KBM-7 (cell line): ENCODE data around the gene PPP6C.
A peak's percentile ranks its signal among the peaks of the same experiment; 100 is the strongest.
"Not testable (repeated sequence)": the region's sequence is repeated elsewhere in the genome, so short reads cannot be mapped to it uniquely, and the experiment has no call there.

ENCODE experiments used
- DNase-seq: peaks from one replicate; pipeline ENCODE4 v3.0.0-alpha.2; 2015
- in situ Hi-C: fragments of 300-500 bp; cut with MboI; formaldehyde crosslinking; loops from 2 replicates; pipeline ENCODE4 v1.14.3; 2020; ENCODE audit warnings: low sequenced_read_pairs, low pct_unique_long_range_greater_than_20kb, mixed read lengths

The PPP6C gene

GRCh38 chr9:125189361-125190289 is at the start of gene PPP6C:
PPP6C (minus strand) TSS chr9:125189803; CDS start chr9:125189718, 85 bp downstream.
- in situ Hi-C loops: no loop called here
- DNase-seq: peak; percentile 98

GRCh38 chr9:125238915-125239446 is 49.4 kb upstream of the PPP6C start:
- DNase-seq: no peak
- in situ Hi-C loops: no loop called here

- DNase-seq: no peak
- in situ Hi-C loops: no loop called here
These were observed 48.7 kb upstream of the PPP6C start for GRCh38 chr9:125238127-125238914.

- DNase-seq, in situ Hi-C loops: not testable (repeated sequence)
These were observed 47.0 kb upstream of the PPP6C start for GRCh38 chr9:125236520-125237159.

- no peak for DNase-seq
- in situ Hi-C loops: no loop called here
These were observed 46.4 kb upstream of the PPP6C start for GRCh38 chr9:125235804-125236519.

GRCh38 chr9:125234099-125234498 is 44.5 kb upstream of the PPP6C start:
- in situ Hi-C loops, DNase-seq: not testable (repeated sequence)

GRCh38 chr9:125233678-125234077 is 44.1 kb upstream of the PPP6C start:
- in situ Hi-C loops: no loop called here
- no peak for DNase-seq

- in situ Hi-C loops: no loop called here
- no peak for DNase-seq
These were observed 38.2 kb upstream of the PPP6C start for GRCh38 chr9:125227761-125228160.

- DNase-seq, in situ Hi-C loops: not testable (repeated sequence)
These were observed 35.3 kb upstream of the PPP6C start for GRCh38 chr9:125224858-125225257.

GRCh38 chr9:125218621-125219020 is 29.0 kb upstream of the PPP6C start:
- in situ Hi-C loops: no loop called here
- no peak for DNase-seq

- in situ Hi-C loops: no loop called here
- no peak for DNase-seq
These were observed 24.6 kb upstream of the PPP6C start for GRCh38 chr9:125214186-125214585.

GRCh38 chr9:125204477-125204876 is 14.9 kb upstream of the PPP6C start:
- in situ Hi-C loops: no loop called here
- no peak for DNase-seq

GRCh38 chr9:125202846-125203618 is 13.4 kb upstream of the PPP6C start:
- no peak for DNase-seq
- in situ Hi-C loops: no loop called here

GRCh38 chr9:125200216-125201047 is 10.8 kb upstream of the PPP6C start, which contains the start of gene RABEPK:
RABEPK (plus strand) TSS chr9:125200542; CDS start chr9:125203014, 2,472 bp downstream.
- in situ Hi-C loops: no loop called here
- DNase-seq: peak; percentile 97

- in situ Hi-C loops, DNase-seq: not testable (repeated sequence)
These were observed 6.0 kb upstream of the PPP6C start for GRCh38 chr9:125195591-125195990.

GRCh38 chr9:125194466-125194865 is 4.9 kb upstream of the PPP6C start:
- DNase-seq, in situ Hi-C loops: not testable (repeated sequence)

- in situ Hi-C loops: no loop called here
- no peak for DNase-seq
These were observed 778 bp upstream of the PPP6C start for GRCh38 chr9:125190361-125190801.
